Keratinocyte (primary cell): ENCODE results near the gene AOPEP. TPM values are rescaled to one million over a fixed set of nuclear protein-coding genes. Genes with fewer than 3 reads are reported as not detected.

Experiments used
- DNase-seq: peaks from one replicate; pipeline ENCODE4 v3.0.0-alpha.2; 2011; ENCODE audit warnings: low read depth, missing footprints, low spot score
- FAIRE-seq: peaks from 2 replicates; lab custom pipeline; 2011; peaks lifted over from hg19 to GRCh38; lab: Jason Lieb, UNC
- H2AFZ ChIP-seq: 2 replicates; pipeline ENCODE4 v1.6.0; 2012; ENCODE audit warnings: low read length, control low read depth, inconsistent platforms; ENCODE audit not compliant: control insufficient read depth
- H3K27ac ChIP-seq: 2 replicates; pipeline ENCODE4 v1.5.1; 2011; ENCODE audit warnings: low read length; ENCODE audit not compliant: control insufficient read depth, insufficient read depth
- H3K27me3 ChIP-seq: 3 replicates; pipeline ENCODE4 v1.6.0; 2011; ENCODE audit warnings: low read length; ENCODE audit not compliant: control insufficient read depth, insufficient read depth; ENCODE audit errors: extremely low read depth
- H3K36me3 ChIP-seq, 2 experiments: 2 replicates in 1 of 2; 3 replicates in 1 of 2; pipeline ENCODE4 v1.5.1; 2011; ENCODE audit warnings: low read length in 2 of 2, mild to moderate bottlenecking in 1 of 2; ENCODE audit not compliant: control insufficient read depth in 2 of 2, insufficient read depth in 2 of 2; ENCODE audit errors: extremely low read depth in 1 of 2
- H3K4me1 ChIP-seq: 3 replicates; pipeline ENCODE4 v1.5.1; 2011; ENCODE audit warnings: low read length; ENCODE audit not compliant: control insufficient read depth, insufficient read depth; ENCODE audit errors: extremely low read depth
- H3K4me2 ChIP-seq: 3 replicates; pipeline ENCODE4 v1.6.0; 2011; ENCODE audit warnings: low read depth, low read length; ENCODE audit not compliant: control insufficient read depth, insufficient read depth; ENCODE audit errors: extremely low read depth
- H3K4me3 ChIP-seq, 3 experiments: fragments of 200-600 bp in 1 of 3; sonication (generic) in 1 of 3; 2 replicates in 2 of 3; 3 replicates in 1 of 3; pipeline ENCODE4 v1.5.1; 2011 to 2016; ENCODE audit warnings: low read length in 3 of 3, mild to moderate bottlenecking in 3 of 3, control low read depth in 2 of 3, inconsistent platforms in 1 of 3, low read depth in 1 of 3, mixed read lengths in 1 of 3, mixed run types in 1 of 3, moderate library complexity in 1 of 3; ENCODE audit not compliant: control insufficient read depth in 2 of 3, insufficient read depth in 2 of 3; ENCODE audit errors: extremely low read depth in 1 of 3
- H3K79me2 ChIP-seq: 2 replicates; pipeline ENCODE4 v1.6.0; 2012; ENCODE audit warnings: low read length; ENCODE audit not compliant: control insufficient read depth, insufficient read depth
- H3K9ac ChIP-seq: 3 replicates; pipeline ENCODE4 v1.6.0; 2011; ENCODE audit warnings: low read length; ENCODE audit not compliant: control insufficient read depth, insufficient read depth; ENCODE audit errors: extremely low read depth
- H3K9me1 ChIP-seq: 3 replicates; pipeline ENCODE4 v1.6.0; 2011; ENCODE audit warnings: low read length; ENCODE audit not compliant: control insufficient read depth, insufficient read depth; ENCODE audit errors: extremely low read depth
- H3K9me3 ChIP-seq: 2 replicates; pipeline ENCODE4 v1.5.1; 2012; ENCODE audit warnings: low read depth, low read length; ENCODE audit not compliant: control insufficient read depth
- H4K20me1 ChIP-seq: 3 replicates; pipeline ENCODE4 v1.6.0; 2011; ENCODE audit warnings: low read length; ENCODE audit not compliant: control insufficient read depth, insufficient read depth; ENCODE audit errors: extremely low read depth
- CTCF ChIP-seq, 3 experiments: IDR thresholded peaks in 1 of 3; conservative IDR thresholded peaks in 1 of 3; optimal IDR thresholded peaks in 1 of 3; 2 replicates in 2 of 3; 3 replicates in 1 of 3; pipeline versions ENCODE3 to v1.5.1; 2011; ENCODE audit warnings: low read length in 3 of 3, mild to moderate bottlenecking in 3 of 3, moderate library complexity in 2 of 3, control low read depth in 1 of 3, inconsistent platforms in 1 of 3; ENCODE audit not compliant: insufficient read depth in 2 of 3; ENCODE audit errors: extremely low read depth in 1 of 3
- EZH2 ChIP-seq: IDR thresholded peaks from one replicate; pipeline ENCODE4 v1.6.1; 2012; ENCODE audit warnings: inconsistent platforms, mild to moderate bottlenecking, low read length, moderate library complexity
- dilution Hi-C: fragments of 300-500 bp; cut with MboI; formaldehyde crosslinking; loops from one replicate; pipeline ENCODE4 v1.7.0; 2020; ENCODE audit warnings: low sequenced_read_pairs; ENCODE audit not compliant: extremely low pct_ligation_motif_present
- polyA plus RNA-seq, 5 experiments: library from polyadenylated mRNA; depleted of rRNA in 3 of 5; stranded (reverse) in 3 of 5; stranded (forward) in 1 of 5; unstranded in 1 of 5; fragments of >200 nt; gene quantifications; 1 replicate in 1 of 5; 2 replicates in 3 of 5; 3 replicates in 1 of 5; pipeline versions ENCODE4 v1.2.1 to v1.2.3, GENCODE V29; 2011 to 2012; ENCODE audit warnings: missing spikeins in 2 of 5, low read depth in 1 of 5, low replicate concordance in 1 of 5

The AOPEP gene
- polyA plus RNA-seq, 1 donor (not counting 4 experiments of a cell fraction or from before 2014, with no cell fraction given), result 27.0 TPM

GRCh38 chr9:95111716-95112115, 385.2 kb downstream of the AOPEP start:
- Histone ChIP-seq H2AFZ (no peak overlapping the region), H3K9me1 (no peaks in the 10 kb centered on the region), H3K36me3 (peaks cover 13 to 15% of the 10 kb centered on the region in 2 experiments), H3K4me1 (peaks cover 3% of the 10 kb centered on the region), H3K27ac (no peak overlapping the region), H3K9ac (no peak overlapping the region), H3K27me3 (no peaks in the 10 kb centered on the region), H3K4me2 (no peak overlapping the region), H3K4me3 (no peak overlapping the region), H3K79me2 (no peaks in the 10 kb centered on the region), H3K9me3 (no peaks in the 10 kb centered on the region), H4K20me1 (no peaks in the 10 kb centered on the region)
- dilution Hi-C loops, result no loop called here
- no peak for FAIRE-seq
- DNase-seq, result no peak
- TF ChIP-seq CTCF (optimal IDR thresholded peaks at IDR 0.05 in 1 of 3, IDR thresholded peaks at IDR 0.05 in 1 of 3, conservative IDR thresholded peaks at IDR 0.05 in 1 of 3; ENCODE audit: extremely low read depth in 1 of 3, insufficient read depth in 2 of 3, low read length in 3 of 3) (no peak), EZH2 (no peak)

GRCh38 chr9:95112436-95113280, 386.2 kb downstream of the AOPEP start:
- DNase-seq (no peak), FAIRE-seq (no peak)
- no peaks in the 10 kb centered on the region for H4K20me1 ChIP-seq
- no peaks in the 10 kb centered on the region for H3K9me1 ChIP-seq
- no peaks in the 10 kb centered on the region for H3K79me2 ChIP-seq
- no peak overlapping the region for H3K4me2 ChIP-seq
- no peaks in the 10 kb centered on the region for H3K9me3 ChIP-seq
- H3K4me1 ChIP-seq, result peaks cover 8% of the 10 kb centered on the region
- no peak overlapping the region for H3K4me3 ChIP-seq
- TF ChIP-seq EZH2, result no peak
- TF ChIP-seq CTCF (optimal IDR thresholded peaks at IDR 0.05 in 1 of 3, IDR thresholded peaks at IDR 0.05 in 1 of 3, conservative IDR thresholded peaks at IDR 0.05 in 1 of 3; ENCODE audit: extremely low read depth in 1 of 3, insufficient read depth in 2 of 3, low read length in 3 of 3), result no peak
- dilution Hi-C loops, result no loop called here
- H3K9ac ChIP-seq, result no peak overlapping the region
- no peak overlapping the region for H3K27ac ChIP-seq
- H3K27me3 ChIP-seq, result no peaks in the 10 kb centered on the region
- H2AFZ ChIP-seq, result no peak overlapping the region
- peaks cover 8 to 12% of the 10 kb centered on the region in 2 experiments for H3K36me3 ChIP-seq
